ENCODE data around the gene GLB1L. TPM values are rescaled to one million over a fixed set of nuclear protein-coding genes. Genes with fewer than 3 reads are reported as not detected.

Gene GLB1L
- total and polyA plus RNA-seq, 2 experiments from 2014 or later, result 6.6 to 9.6 TPM

DNA sequence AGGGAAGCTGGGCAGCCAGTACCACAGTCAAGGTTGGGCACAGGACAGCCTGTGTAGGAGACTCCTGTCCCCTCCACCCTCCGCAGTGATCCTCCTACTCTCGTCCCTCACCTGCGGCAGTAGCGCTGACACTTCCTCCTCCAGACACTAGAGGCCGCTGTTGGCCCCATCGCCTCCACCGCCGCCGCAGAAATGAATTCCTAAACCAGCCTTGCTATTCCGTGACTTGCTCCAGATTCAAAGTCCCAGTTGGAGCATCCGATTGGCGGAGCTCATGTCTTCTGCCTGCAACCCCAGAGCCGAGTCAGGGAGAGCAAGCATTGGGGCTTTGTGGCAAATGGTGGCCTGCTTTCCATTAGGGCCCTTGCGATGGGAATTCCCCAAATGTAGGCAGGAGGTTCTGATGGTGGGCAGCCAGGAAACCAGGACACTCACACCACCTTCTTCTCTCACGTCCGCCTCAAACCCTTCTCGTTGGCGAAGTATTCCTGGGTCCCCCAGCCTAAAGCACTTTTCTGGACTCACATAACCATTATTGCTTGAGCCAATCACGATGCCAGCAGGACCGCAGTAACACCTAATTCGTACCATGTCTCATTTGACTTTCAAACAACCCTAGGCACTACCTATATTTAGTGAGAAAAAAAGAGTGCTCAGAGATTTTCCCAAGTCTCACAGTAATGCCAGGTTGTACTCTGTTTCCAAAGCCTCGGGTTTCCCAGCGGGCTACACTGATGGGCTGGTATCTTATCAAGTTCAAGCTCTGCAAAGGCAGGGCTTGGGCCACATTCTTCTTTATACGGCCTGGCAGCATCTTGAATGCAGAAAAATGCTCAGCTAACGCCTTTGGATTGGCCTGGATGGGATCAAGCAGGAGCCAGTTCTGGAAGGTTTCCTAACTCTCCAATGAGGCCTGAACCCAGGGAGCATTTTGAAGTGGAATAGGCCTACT, 32.7 kb upstream of the GLB1L start:
- Histone ChIP-seq H3K4me2 (peak overlapping the region; percentile 79), H3K4me3 (no peak overlapping the region), H3K36me3 (replicated peaks; ENCODE audit: insufficient read depth, low read depth) (no peaks in the 10 kb centered on the region), H3K27me3 (no peaks in the 10 kb centered on the region), H3K4me1 (ENCODE audit: insufficient read depth) (peaks cover 14% of the 10 kb centered on the region), H3K79me2 (peaks cover 4% of the 10 kb centered on the region), H3K9me3 (ENCODE audit: low read depth) (no peaks in the 10 kb centered on the region), H2AFZ (peak overlapping the region; percentile 23), H3K9me2 (replicated peaks; ENCODE audit: insufficient read depth) (no peaks in the 10 kb centered on the region), H3K27ac (peak overlapping the region; percentile 95), H4K20me1 (ENCODE audit: insufficient read depth, poor library complexity, severe bottlenecking) (no peaks in the 10 kb centered on the region)
- peak; percentile 90 for DNase-seq (ENCODE audit: low spot score)
- 34% methylated on average over 25 of the region's 25 CpGs for WGBS (ENCODE audit: low lambda C conversion rate, missing lambda C conversion rate)
- TF ChIP-seq, protein P1, sequence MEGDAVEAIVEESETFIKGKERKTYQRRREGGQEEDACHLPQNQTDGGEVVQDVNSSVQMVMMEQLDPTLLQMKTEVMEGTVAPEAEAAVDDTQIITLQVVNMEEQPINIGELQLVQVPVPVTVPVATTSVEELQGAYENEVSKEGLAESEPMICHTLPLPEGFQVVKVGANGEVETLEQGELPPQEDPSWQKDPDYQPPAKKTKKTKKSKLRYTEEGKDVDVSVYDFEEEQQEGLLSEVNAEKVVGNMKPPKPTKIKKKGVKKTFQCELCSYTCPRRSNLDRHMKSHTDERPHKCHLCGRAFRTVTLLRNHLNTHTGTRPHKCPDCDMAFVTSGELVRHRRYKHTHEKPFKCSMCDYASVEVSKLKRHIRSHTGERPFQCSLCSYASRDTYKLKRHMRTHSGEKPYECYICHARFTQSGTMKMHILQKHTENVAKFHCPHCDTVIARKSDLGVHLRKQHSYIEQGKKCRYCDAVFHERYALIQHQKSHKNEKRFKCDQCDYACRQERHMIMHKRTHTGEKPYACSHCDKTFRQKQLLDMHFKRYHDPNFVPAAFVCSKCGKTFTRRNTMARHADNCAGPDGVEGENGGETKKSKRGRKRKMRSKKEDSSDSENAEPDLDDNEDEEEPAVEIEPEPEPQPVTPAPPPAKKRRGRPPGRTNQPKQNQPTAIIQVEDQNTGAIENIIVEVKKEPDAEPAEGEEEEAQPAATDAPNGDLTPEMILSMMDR (IDR thresholded peaks at IDR 0.05; ENCODE audit: poor library complexity), result peak; percentile 96
- TF ChIP-seq EZH2phosphoT487 (IDR thresholded peaks at IDR 0.05; ENCODE audit: low read depth, severe bottlenecking, unreplicated experiment), result no peak
- TF ChIP-seq EZH2 (IDR thresholded peaks at IDR 0.05; ENCODE audit: borderline replicate concordance), result no peak

DNA sequence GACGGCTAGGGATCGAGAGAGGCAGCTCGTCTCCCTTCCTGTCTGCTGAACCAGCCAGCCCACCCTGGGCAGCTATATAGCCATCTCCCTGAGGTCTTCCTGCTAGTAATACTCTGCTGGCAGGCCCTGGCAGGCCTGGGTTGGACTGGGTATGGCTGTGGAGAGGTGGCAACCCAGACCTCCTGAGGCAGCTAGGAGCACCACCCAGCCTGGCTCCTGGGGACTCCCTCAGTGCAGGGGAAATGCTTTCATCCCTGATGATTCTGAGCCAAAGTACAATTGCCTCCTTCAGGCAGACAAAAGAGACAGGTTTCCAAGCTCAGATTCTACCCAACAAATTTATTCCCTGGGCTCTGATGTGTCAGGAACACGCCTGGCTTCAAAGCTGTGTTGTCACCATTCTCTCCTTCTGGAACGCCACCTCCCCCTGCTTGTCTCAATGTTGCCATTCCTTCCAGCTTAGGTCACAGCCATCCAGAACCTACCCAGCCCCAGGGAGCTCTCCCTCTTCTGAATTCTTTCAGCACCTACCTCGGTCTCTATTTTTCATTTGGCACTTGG, 29.2 kb upstream of the GLB1L start:
- Histone ChIP-seq H3K27me3 (no peaks in the 10 kb centered on the region), H3K9me3 (ENCODE audit: low read depth) (no peaks in the 10 kb centered on the region), H4K20me1 (ENCODE audit: insufficient read depth, poor library complexity, severe bottlenecking) (no peaks in the 10 kb centered on the region), H3K79me2 (no peaks in the 10 kb centered on the region), H3K4me1 (ENCODE audit: insufficient read depth) (peaks cover 9% of the 10 kb centered on the region), H3K9me2 (replicated peaks; ENCODE audit: insufficient read depth) (no peaks in the 10 kb centered on the region), H2AFZ (no peak overlapping the region), H3K4me3 (no peak overlapping the region), H3K4me2 (no peak overlapping the region), H3K36me3 (replicated peaks; ENCODE audit: insufficient read depth, low read depth) (no peaks in the 10 kb centered on the region), H3K27ac (peak overlapping the region; percentile 67)
- TF ChIP-seq EZH2phosphoT487 (IDR thresholded peaks at IDR 0.05; ENCODE audit: low read depth, severe bottlenecking, unreplicated experiment) (no peak), EZH2 (IDR thresholded peaks at IDR 0.05; ENCODE audit: borderline replicate concordance) (no peak)
- WGBS (ENCODE audit: low lambda C conversion rate, missing lambda C conversion rate), result 41% methylated on average over 6 of the region's 6 CpGs
- DNase-seq (ENCODE audit: low spot score), result peak; percentile 77

DNA sequence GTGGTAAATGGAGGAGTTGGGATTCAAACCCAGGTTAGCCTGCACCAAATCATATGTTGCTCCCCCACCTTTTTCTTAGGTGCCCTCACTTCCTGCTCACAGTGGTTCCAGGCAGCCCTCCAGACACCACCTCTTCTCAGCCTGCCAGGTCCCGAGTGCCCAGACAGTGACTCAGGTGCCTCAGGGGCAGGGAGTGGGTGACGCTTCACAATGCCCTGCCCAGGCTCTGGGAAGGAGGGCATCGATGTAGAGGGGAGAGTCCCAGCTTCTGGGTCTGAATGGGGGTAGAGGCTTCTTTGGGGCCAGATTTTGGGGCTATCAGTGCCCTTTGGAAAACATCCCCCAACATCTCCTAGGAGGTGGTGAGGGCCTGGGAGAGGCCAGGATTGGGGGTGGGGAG, 28.7 kb upstream of the GLB1L start:
- Histone ChIP-seq H3K27ac (peak overlapping the region; percentile 67), H3K9me2 (replicated peaks; ENCODE audit: insufficient read depth) (no peaks in the 10 kb centered on the region), H3K9me3 (ENCODE audit: low read depth) (no peaks in the 10 kb centered on the region), H2AFZ (no peak overlapping the region), H3K27me3 (no peaks in the 10 kb centered on the region), H3K36me3 (replicated peaks; ENCODE audit: insufficient read depth, low read depth) (no peaks in the 10 kb centered on the region), H3K79me2 (no peaks in the 10 kb centered on the region), H3K4me1 (ENCODE audit: insufficient read depth) (peaks cover 9% of the 10 kb centered on the region), H4K20me1 (ENCODE audit: insufficient read depth, poor library complexity, severe bottlenecking) (no peaks in the 10 kb centered on the region), H3K4me3 (no peak overlapping the region), H3K4me2 (no peak overlapping the region)
- 83% methylated on average over 3 of the region's 3 CpGs for WGBS (ENCODE audit: low lambda C conversion rate, missing lambda C conversion rate)
- no peak for DNase-seq (ENCODE audit: low spot score)
- TF ChIP-seq EZH2phosphoT487 (IDR thresholded peaks at IDR 0.05; ENCODE audit: low read depth, severe bottlenecking, unreplicated experiment) (no peak), EZH2 (IDR thresholded peaks at IDR 0.05; ENCODE audit: borderline replicate concordance) (no peak)
- TF ChIP-seq, protein P1 (IDR thresholded peaks at IDR 0.05; ENCODE audit: poor library complexity), result no peak

DNA sequence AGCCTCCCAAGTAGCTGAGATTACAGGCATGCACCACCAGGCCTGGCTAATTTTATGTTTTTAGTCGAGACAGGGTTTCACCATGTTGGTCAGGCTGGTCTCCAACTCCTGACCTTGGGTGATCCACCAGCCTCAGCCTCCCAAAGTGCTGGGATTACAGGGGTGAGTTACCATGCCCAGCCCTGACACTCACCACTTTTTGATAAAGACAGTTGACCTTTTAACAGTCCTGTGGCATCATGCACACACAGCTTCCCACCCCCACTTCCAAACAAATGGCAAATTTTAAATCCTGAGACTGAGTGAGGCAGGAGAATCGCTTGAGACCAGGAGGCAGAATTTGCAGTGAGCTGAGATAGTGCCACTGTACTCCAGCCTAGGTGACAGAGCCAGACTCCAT, 27.8 kb upstream of the GLB1L start:
- Histone ChIP-seq H3K27me3 (no peaks in the 10 kb centered on the region), H3K79me2 (no peaks in the 10 kb centered on the region), H3K9me3 (ENCODE audit: low read depth) (no peaks in the 10 kb centered on the region), H3K4me1 (ENCODE audit: insufficient read depth) (peaks cover 2% of the 10 kb centered on the region), H3K4me2 (no peak overlapping the region), H2AFZ (no peak overlapping the region), H4K20me1 (ENCODE audit: insufficient read depth, poor library complexity, severe bottlenecking) (no peaks in the 10 kb centered on the region), H3K27ac (no peak overlapping the region), H3K36me3 (replicated peaks; ENCODE audit: insufficient read depth, low read depth) (no peaks in the 10 kb centered on the region), H3K9me2 (replicated peaks; ENCODE audit: insufficient read depth) (no peaks in the 10 kb centered on the region), H3K4me3 (no peak overlapping the region)
- TF ChIP-seq EZH2phosphoT487 (IDR thresholded peaks at IDR 0.05; ENCODE audit: low read depth, severe bottlenecking, unreplicated experiment) (no peak), EZH2 (IDR thresholded peaks at IDR 0.05; ENCODE audit: borderline replicate concordance) (no peak)
- TF ChIP-seq, protein P1 (IDR thresholded peaks at IDR 0.05; ENCODE audit: poor library complexity), result no peak
- WGBS (ENCODE audit: low lambda C conversion rate, missing lambda C conversion rate), result 64% methylated on average over 2 of the region's 2 CpGs
- no peak for DNase-seq (ENCODE audit: low spot score)

Data from hepatocyte (in vitro differentiated cells).